HG02642 (cell line): ENCODE results near the gene CERS3.

ENCODE experiments used
- ATAC-seq: cut with Tn5 transposase; IDR thresholded peaks from one replicate; pipeline ENCODE4 v1.9.1; 2021; ENCODE audit warnings: mild to moderate bottlenecking; ENCODE audit not compliant: unreplicated experiment, poor library complexity

The CERS3 gene

GRCh38 chr15:100531823-100532327 lies 3.1 kb upstream of the CERS3 start:
- no peak for ATAC-seq

GRCh38 chr15:100531204-100531603 lies 2.5 kb upstream of the CERS3 start:
- no peak for ATAC-seq

GRCh38 chr15:100529556-100529955 lies 806 bp upstream of the CERS3 start:
- no peak for ATAC-seq

GRCh38 chr15:100526027-100526481 lies 2.7 kb downstream of the CERS3 start:
- no peak for ATAC-seq

GRCh38 chr15:100525436-100525835 lies 3.3 kb downstream of the CERS3 start:
- no peak for ATAC-seq

- ATAC-seq, result no peak
Measured at GRCh38 chr15:100524326-100524725, 4.4 kb downstream of the CERS3 start.

GRCh38 chr15:100521907-100522306 lies 6.8 kb downstream of the CERS3 start:
- no peak for ATAC-seq

- no peak for ATAC-seq
Measured at GRCh38 chr15:100520132-100520921, 8.4 kb downstream of the CERS3 start.

- ATAC-seq, result no peak
Measured at GRCh38 chr15:100517846-100518245, 10.9 kb downstream of the CERS3 start.

- no peak for ATAC-seq
Measured at GRCh38 chr15:100516643-100517512, 11.9 kb downstream of the CERS3 start.

GRCh38 chr15:100515758-100516157 lies 13.0 kb downstream of the CERS3 start:
- no peak for ATAC-seq

GRCh38 chr15:100508641-100509300 lies 20.0 kb downstream of the CERS3 start:
- no peak for ATAC-seq

GRCh38 chr15:100502651-100503050 lies 26.1 kb downstream of the CERS3 start:
- ATAC-seq, result no peak

- ATAC-seq, result no peak
Measured at GRCh38 chr15:100501117-100501516, 27.6 kb downstream of the CERS3 start.

- no peak for ATAC-seq
Measured at GRCh38 chr15:100500226-100500990, 28.3 kb downstream of the CERS3 start.

- no peak for ATAC-seq
Measured at GRCh38 chr15:100495861-100496260, 32.9 kb downstream of the CERS3 start.

GRCh38 chr15:100493213-100493612 lies 35.5 kb downstream of the CERS3 start:
- ATAC-seq, result no peak

GRCh38 chr15:100484443-100484842 lies 44.3 kb downstream of the CERS3 start:
- no peak for ATAC-seq

GRCh38 chr15:100483370-100483769 lies 45.4 kb downstream of the CERS3 start:
- ATAC-seq, result no peak

- ATAC-seq, result no peak
Measured at GRCh38 chr15:100476805-100477204, 51.9 kb downstream of the CERS3 start.
